ENCODE measurements around the gene HAND2.

HAND2 gene

GRCh38 chr4:173525118-173526011 lies 4.7 kb downstream of the HAND2 start:
- Histone ChIP-seq H3K9me3 (ENCODE audit: control extremely low read depth in 1 of 5, control insufficient read depth in 4 of 5, insufficient read depth in 2 of 5, low read depth in 1 of 5, low read length in 4 of 5) (peaks cover 0 to 4% (median 0%) of the 10 kb centered on the region in 5 experiments), H3K36me3 (ENCODE audit: control insufficient read depth in 4 of 4, insufficient read depth in 4 of 4, low read length in 3 of 4) (no peaks in the 10 kb centered on the region), H3K4me3 (ENCODE audit: control insufficient read depth in 1 of 7, extremely low read depth in 1 of 7, insufficient read depth in 4 of 7, low read depth in 2 of 7, low read length in 6 of 7) (no peak overlapping the region), H3K4me1 (ENCODE audit: control extremely low read depth in 1 of 4, control insufficient read depth in 4 of 4, insufficient read depth in 4 of 4, low read length in 3 of 4) (peaks cover 0 to 29% (median 23%) of the 10 kb centered on the region in 4 experiments), H3K27me3 (replicated peaks in 2 of 5; ENCODE audit: control insufficient read depth in 4 of 5, insufficient read depth in 5 of 5, low read length in 4 of 5) (peaks cover 24 to 98% (median 72%) of the 10 kb centered on the region in 5 experiments), H3K27ac (ENCODE audit: insufficient read depth in 1 of 2, low read depth in 1 of 2, low read length in 2 of 2, poor library complexity in 1 of 2, severe bottlenecking in 2 of 2) (no peak overlapping the region)
- 11% methylated on average over 42 of the region's 48 CpGs for WGBS (ENCODE audit: insufficient coverage)
- CTCF ChIA-PET = interaction anchor here (0.7 kb wide), 1 partner anchor 15 kb away, joined by 3 read pairs; no protein-coding TSS in a partner anchor
- no peak for DNase-seq
- POLR2A ChIA-PET = no interaction called here

- Histone ChIP-seq H3K4me3 (ENCODE audit: control insufficient read depth in 1 of 7, extremely low read depth in 1 of 7, insufficient read depth in 4 of 7, low read depth in 2 of 7, low read length in 6 of 7) (no peak overlapping the region), H3K9me3 (ENCODE audit: control extremely low read depth in 1 of 5, control insufficient read depth in 4 of 5, insufficient read depth in 2 of 5, low read depth in 1 of 5, low read length in 4 of 5) (peaks cover 0 to 8% (median 0%) of the 10 kb centered on the region in 5 experiments), H3K27me3 (replicated peaks in 2 of 5; ENCODE audit: control insufficient read depth in 4 of 5, insufficient read depth in 5 of 5, low read length in 4 of 5) (peaks cover 32 to 98% (median 77%) of the 10 kb centered on the region in 5 experiments), H3K27ac (ENCODE audit: insufficient read depth in 1 of 2, low read depth in 1 of 2, low read length in 2 of 2, poor library complexity in 1 of 2, severe bottlenecking in 2 of 2) (no peak overlapping the region), H3K4me1 (ENCODE audit: control extremely low read depth in 1 of 4, control insufficient read depth in 4 of 4, insufficient read depth in 4 of 4, low read length in 3 of 4) (peaks cover 0 to 24% (median 17%) of the 10 kb centered on the region in 4 experiments), H3K36me3 (ENCODE audit: control insufficient read depth in 4 of 4, insufficient read depth in 4 of 4, low read length in 3 of 4) (no peaks in the 10 kb centered on the region)
- ChIA-PET POLR2A (no interaction called here), CTCF (interaction anchor here (1.0 to 2.0 kb wide), 3 partner anchors 10 to 19 kb away, joined by 3 to 7 read pairs (median 4); no protein-coding TSS in a partner anchor)
- 43% methylated on average over 17 of the region's 25 CpGs for WGBS (ENCODE audit: insufficient coverage)
- peak in 1 of 3 donors; percentile 59 for DNase-seq
Measured at GRCh38 chr4:173524218-173525117, 5.6 kb downstream of the HAND2 start.

- POLR2A ChIA-PET = no interaction called here
- H3K4me3 ChIP-seq (ENCODE audit: control insufficient read depth in 1 of 7, extremely low read depth in 1 of 7, insufficient read depth in 4 of 7, low read depth in 2 of 7, low read length in 6 of 7) = peak overlapping the region in 2 of 7 experiments; percentile 19 to 58
- no peak overlapping the region for H3K27ac ChIP-seq (ENCODE audit: insufficient read depth in 1 of 2, low read depth in 1 of 2, low read length in 2 of 2, poor library complexity in 1 of 2, severe bottlenecking in 2 of 2)
- CTCF ChIA-PET = interaction anchor here (0.6 to 2.0 kb wide), 5 partner anchors 9 to 20 kb away, joined by 3 to 7 read pairs (median 3); no protein-coding TSS in a partner anchor
- peaks cover 0 to 8% (median 0%) of the 10 kb centered on the region in 5 experiments for H3K9me3 ChIP-seq (ENCODE audit: control extremely low read depth in 1 of 5, control insufficient read depth in 4 of 5, insufficient read depth in 2 of 5, low read depth in 1 of 5, low read length in 4 of 5)
- DNase-seq = no peak
- peaks cover 0 to 17% (median 15%) of the 10 kb centered on the region in 4 experiments for H3K4me1 ChIP-seq (ENCODE audit: control extremely low read depth in 1 of 4, control insufficient read depth in 4 of 4, insufficient read depth in 4 of 4, low read length in 3 of 4)
- no peaks in the 10 kb centered on the region for H3K36me3 ChIP-seq (ENCODE audit: control insufficient read depth in 4 of 4, insufficient read depth in 4 of 4, low read length in 3 of 4)
- WGBS (ENCODE audit: insufficient coverage) = 14% methylated on average over 20 of the region's 21 CpGs
- H3K27me3 ChIP-seq (replicated peaks in 2 of 5; ENCODE audit: control insufficient read depth in 4 of 5, insufficient read depth in 5 of 5, low read length in 4 of 5) = peaks cover 31 to 100% (median 72%) of the 10 kb centered on the region in 5 experiments
Measured at GRCh38 chr4:173522951-173523395, 7.1 kb downstream of the HAND2 start.

GRCh38 chr4:173522160-173522950 lies 7.7 kb downstream of the HAND2 start:
- WGBS (ENCODE audit: insufficient coverage) = 2% methylated on average over 52 of the region's 63 CpGs
- H3K4me3 ChIP-seq (ENCODE audit: control insufficient read depth in 1 of 7, extremely low read depth in 1 of 7, insufficient read depth in 4 of 7, low read depth in 2 of 7, low read length in 6 of 7) = peak overlapping the region in 4 of 7 experiments; percentile 15 to 58 (median 19)
- peaks cover 0 to 9% (median 0%) of the 10 kb centered on the region in 5 experiments for H3K9me3 ChIP-seq (ENCODE audit: control extremely low read depth in 1 of 5, control insufficient read depth in 4 of 5, insufficient read depth in 2 of 5, low read depth in 1 of 5, low read length in 4 of 5)
- H3K36me3 ChIP-seq (ENCODE audit: control insufficient read depth in 4 of 4, insufficient read depth in 4 of 4, low read length in 3 of 4) = no peaks in the 10 kb centered on the region
- peaks cover 0 to 17% (median 15%) of the 10 kb centered on the region in 4 experiments for H3K4me1 ChIP-seq (ENCODE audit: control extremely low read depth in 1 of 4, control insufficient read depth in 4 of 4, insufficient read depth in 4 of 4, low read length in 3 of 4)
- H3K27me3 ChIP-seq (replicated peaks in 2 of 5; ENCODE audit: control insufficient read depth in 4 of 5, insufficient read depth in 5 of 5, low read length in 4 of 5) = peaks cover 30 to 100% (median 74%) of the 10 kb centered on the region in 5 experiments
- DNase-seq = peak in 2 of 3 donors; percentile 53 to 56
- H3K27ac ChIP-seq (ENCODE audit: insufficient read depth in 1 of 2, low read depth in 1 of 2, low read length in 2 of 2, poor library complexity in 1 of 2, severe bottlenecking in 2 of 2) = no peak overlapping the region
- POLR2A ChIA-PET = no interaction called here
- CTCF ChIA-PET = interaction anchor here (1.0 to 2.0 kb wide), 5 partner anchors 12 to 20 kb away, joined by 3 to 4 read pairs (median 3); no protein-coding TSS in a partner anchor

GRCh38 chr4:173521467-173522159 lies 8.4 kb downstream of the HAND2 start:
- H3K4me1 ChIP-seq (ENCODE audit: control extremely low read depth in 1 of 4, control insufficient read depth in 4 of 4, insufficient read depth in 4 of 4, low read length in 3 of 4) = peaks cover 0 to 17% (median 15%) of the 10 kb centered on the region in 4 experiments

More at GRCh38 chr4:173521467-173522159, 8.4 kb downstream of the HAND2 start:
- CTCF ChIA-PET = interaction anchor here (1.0 to 1.7 kb wide), 3 partner anchors 11 to 19 kb away, joined by 3 to 4 read pairs (median 3); no protein-coding TSS in a partner anchor
- H3K27ac ChIP-seq (ENCODE audit: insufficient read depth in 1 of 2, low read depth in 1 of 2, low read length in 2 of 2, poor library complexity in 1 of 2, severe bottlenecking in 2 of 2) = no peak overlapping the region
- H3K9me3 ChIP-seq (ENCODE audit: control extremely low read depth in 1 of 5, control insufficient read depth in 4 of 5, insufficient read depth in 2 of 5, low read depth in 1 of 5, low read length in 4 of 5) = peaks cover 0 to 9% (median 0%) of the 10 kb centered on the region in 5 experiments
- POLR2A ChIA-PET = no interaction called here
- 19% methylated on average over 15 of the region's 27 CpGs for WGBS (ENCODE audit: insufficient coverage)
- H3K4me3 ChIP-seq (ENCODE audit: control insufficient read depth in 1 of 7, extremely low read depth in 1 of 7, insufficient read depth in 4 of 7, low read depth in 2 of 7, low read length in 6 of 7) = peak overlapping the region in 2 of 7 experiments; percentile 19 to 58
- H3K27me3 ChIP-seq (replicated peaks in 2 of 5; ENCODE audit: control insufficient read depth in 4 of 5, insufficient read depth in 5 of 5, low read length in 4 of 5) = peaks cover 30 to 100% (median 77%) of the 10 kb centered on the region in 5 experiments
- H3K36me3 ChIP-seq (ENCODE audit: control insufficient read depth in 4 of 4, insufficient read depth in 4 of 4, low read length in 3 of 4) = no peaks in the 10 kb centered on the region
- no peak for DNase-seq
